Right atrium auricular region (tissue), 2 donors: ENCODE results near the gene SH3GL2. TPM values are rescaled to one million over a fixed set of nuclear protein-coding genes. Genes with fewer than 3 reads are reported as not detected.

Source experiments
- DNase-seq: peaks from one replicate; pipeline ENCODE4 v3.0.0-alpha.2; 2019; ENCODE audit warnings: low spot score
- H3K27ac ChIP-seq, 2 donors: fragments of 200-600 bp; sonication (generic); 1 replicate in 1 of 2; 2 replicates in 1 of 2; pipeline ENCODE4 v1.5.1; 2016 to 2019
- H3K27me3 ChIP-seq, 2 donors: fragments of 200-600 bp; sonication (generic); one replicate each; pipeline versions ENCODE4 v1.5.1 to v1.6.0; 2017 to 2019
- H3K36me3 ChIP-seq: fragments of 200-600 bp; sonication (generic); one replicate; pipeline ENCODE4 v1.5.1; 2016
- H3K4me1 ChIP-seq, 2 donors: fragments of 200-600 bp; sonication (generic); one replicate each; pipeline versions ENCODE4 v1.5.1 to v1.6.0; 2017 to 2019
- H3K4me3 ChIP-seq, 2 donors: fragments of 200-600 bp; sonication (generic); 1 replicate in 1 of 2; 2 replicates in 1 of 2; pipeline ENCODE4 v1.5.1; 2017 to 2019; ENCODE audit warnings: mild to moderate bottlenecking in 1 of 2, moderate library complexity in 1 of 2
- H3K9me3 ChIP-seq, 2 donors: fragments of 200-600 bp; sonication (generic); one replicate each; pipeline ENCODE4 v1.5.1; 2019
- CTCF ChIP-seq, 2 donors: fragments of 200-600 bp; sonication (generic); IDR thresholded peaks; one replicate each; pipeline ENCODE4 v1.5.1; 2019; ENCODE audit warnings: antibody characterized with exemption in 2 of 2
- total RNA-seq, 2 donors: library from RNA; depleted of rRNA; stranded (reverse); fragments of >200 nt; gene quantifications; one replicate each; pipeline ENCODE4 v1.1.0, GENCODE V29; 2016

SH3GL2 gene
- total RNA-seq, 2 donors from 2014 or later: 0.28 TPM; not detected in 1

GRCh38 chr9:17594961-17595360, 16.1 kb downstream of the SH3GL2 start:
- TF ChIP-seq CTCF (IDR thresholded peaks at IDR 0.05): no peak
- H3K4me1 ChIP-seq: no peaks in the 10 kb centered on the region
- H3K4me3 ChIP-seq: no peak overlapping the region
- no peaks in the 10 kb centered on the region for H3K36me3 ChIP-seq
- H3K27me3 ChIP-seq: no peaks in the 10 kb centered on the region
- H3K9me3 ChIP-seq: no peaks in the 10 kb centered on the region
- DNase-seq: no peak
- no peak overlapping the region for H3K27ac ChIP-seq

GRCh38 chr9:17597977-17598376, 19.1 kb downstream of the SH3GL2 start:
- no peak for DNase-seq
- Histone ChIP-seq H3K4me3 (no peak overlapping the region), H3K9me3 (no peaks in the 10 kb centered on the region), H3K36me3 (no peaks in the 10 kb centered on the region), H3K27me3 (no peaks in the 10 kb centered on the region), H3K4me1 (no peaks in the 10 kb centered on the region), H3K27ac (no peak overlapping the region)
- no peak for TF ChIP-seq CTCF (IDR thresholded peaks at IDR 0.05)

GRCh38 chr9:17600962-17601593, 22.2 kb downstream of the SH3GL2 start:
- no peaks in the 10 kb centered on the region for H3K36me3 ChIP-seq
- no peak for DNase-seq
- no peak overlapping the region for H3K4me3 ChIP-seq
- H3K9me3 ChIP-seq: no peaks in the 10 kb centered on the region
- H3K27ac ChIP-seq: no peak overlapping the region
- no peak for TF ChIP-seq CTCF (IDR thresholded peaks at IDR 0.05)
- no peaks in the 10 kb centered on the region for H3K4me1 ChIP-seq
- no peaks in the 10 kb centered on the region for H3K27me3 ChIP-seq

- TF ChIP-seq CTCF (IDR thresholded peaks at IDR 0.05): no peak
- H3K9me3 ChIP-seq: no peaks in the 10 kb centered on the region
- no peaks in the 10 kb centered on the region for H3K27me3 ChIP-seq
- H3K4me1 ChIP-seq: no peaks in the 10 kb centered on the region
- no peak overlapping the region for H3K4me3 ChIP-seq
- no peak for DNase-seq
- H3K36me3 ChIP-seq: no peaks in the 10 kb centered on the region
- no peak overlapping the region for H3K27ac ChIP-seq
Measured at GRCh38 chr9:17604556-17604955, 25.7 kb downstream of the SH3GL2 start.

GRCh38 chr9:17609312-17610005, 30.6 kb downstream of the SH3GL2 start:
- Histone ChIP-seq H3K27ac (no peak overlapping the region), H3K9me3 (no peaks in the 10 kb centered on the region), H3K4me1 (no peaks in the 10 kb centered on the region), H3K4me3 (no peak overlapping the region), H3K36me3 (no peaks in the 10 kb centered on the region), H3K27me3 (no peaks in the 10 kb centered on the region)
- TF ChIP-seq CTCF (IDR thresholded peaks at IDR 0.05): no peak
- no peak for DNase-seq
